ENCODE measurements around the gene ZNF341. TPM values are rescaled to one million over a fixed set of nuclear protein-coding genes. Genes with fewer than 3 reads are reported as not detected.
A peak's percentile ranks its signal among the peaks of the same experiment; 100 is the strongest.

The ZNF341 gene
- total and polyA plus RNA-seq, 3 donors from 2014 or later = 5.5 to 8.7 (median 7.0) TPM

DNA sequence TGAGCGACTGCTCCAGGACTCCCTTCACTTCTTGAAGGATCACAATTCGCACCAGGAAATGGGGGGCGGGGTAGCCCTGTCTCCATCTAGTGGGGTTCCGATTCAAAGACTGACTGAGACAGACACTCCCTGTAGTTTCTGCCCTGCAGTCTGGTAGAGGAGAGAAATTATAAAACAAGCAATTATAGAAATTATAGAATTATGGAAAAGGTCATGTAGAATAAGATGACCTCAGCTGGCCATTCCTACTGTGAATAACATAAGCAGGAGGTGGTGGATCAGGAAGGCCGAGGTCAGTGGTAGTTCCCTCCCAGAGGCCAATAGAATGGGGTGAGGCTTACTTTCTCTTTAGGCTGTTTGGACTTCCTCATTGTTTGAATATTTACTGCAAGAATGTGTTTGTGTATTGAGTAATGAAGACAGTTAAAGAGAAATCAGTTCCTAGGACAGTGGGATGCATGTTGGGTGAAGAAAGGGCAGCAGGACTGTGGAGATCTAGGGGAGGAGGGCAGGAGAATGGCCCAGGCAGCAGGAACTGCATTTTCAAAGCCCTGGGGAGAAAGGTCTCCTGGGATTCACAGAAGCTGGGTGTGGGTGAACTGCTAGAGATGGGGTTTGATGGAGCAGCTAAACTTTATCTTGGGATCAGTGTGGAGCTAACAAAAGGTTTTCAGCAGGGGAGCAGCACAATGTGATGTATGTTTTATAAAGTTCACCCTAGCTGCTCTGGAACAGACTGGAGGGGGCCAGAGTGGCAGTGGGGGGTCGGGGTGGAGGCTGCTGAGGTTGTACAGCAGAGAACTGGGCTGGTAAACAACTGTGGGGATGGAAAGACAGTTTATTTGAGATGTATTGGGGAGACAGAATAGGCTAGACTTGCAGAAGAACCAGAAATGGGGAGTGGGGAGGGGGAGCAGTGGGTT is 2.1 kb downstream of the ZNF341 start:
- peaks cover 12% of the 10 kb centered on the region for H3K4me1 ChIP-seq
- H3K4me3 ChIP-seq = no peak overlapping the region
- no peak for DNase-seq
- no peaks in the 10 kb centered on the region for H3K36me3 ChIP-seq (ENCODE audit: low read depth, missing control alignments)
- 46 to 48% methylated on average over 5 to 6 of the region's 6 CpGs for WGBS, 2 donors
- peak overlapping the region in 1 of 2 donors; percentile 95 for H3K27ac ChIP-seq
- intact Hi-C loops (cut with DNase I; ENCODE audit: low total_unique reads) = loop anchor here (5.0 kb wide), 1 partner anchor 67 kb away; the partner anchor contains the start of gene ACTL10
- H3K27me3 ChIP-seq = no peaks in the 10 kb centered on the region
- TF ChIP-seq POLR2A (IDR thresholded peaks at IDR 0.05) = no peak
- TF ChIP-seq CTCF (IDR thresholded peaks at IDR 0.05) = no peak
- H3K9me3 ChIP-seq = no peaks in the 10 kb centered on the region

DNA sequence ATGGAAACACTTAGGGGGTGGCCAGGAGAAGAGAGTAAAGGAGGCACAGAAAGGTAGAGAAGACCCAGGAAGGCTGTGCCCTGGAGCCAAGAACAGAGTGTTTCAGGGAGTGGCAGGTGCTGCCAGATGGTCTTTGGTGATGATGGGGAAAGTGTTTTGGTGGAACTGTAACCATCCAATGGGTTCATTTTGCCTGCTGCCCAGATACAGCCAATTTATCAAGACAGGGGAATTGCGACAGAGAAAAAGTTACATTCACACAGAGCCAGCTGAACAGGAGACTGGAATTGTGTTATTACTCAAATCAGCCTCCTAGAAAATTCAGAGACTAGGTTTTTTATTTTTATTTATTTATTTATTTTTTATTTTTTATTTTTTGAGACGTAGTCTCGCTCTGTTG is 5.2 kb downstream of the ZNF341 start:
- TF ChIP-seq POLR2A (IDR thresholded peaks at IDR 0.05) (no peak), CTCF (IDR thresholded peaks at IDR 0.05) (no peak)
- 91 to 95% methylated on average over 3 of the region's 3 CpGs for WGBS, 2 donors
- intact Hi-C loops (cut with DNase I; ENCODE audit: low total_unique reads) = no loop called here
- Histone ChIP-seq H3K4me1 (peaks cover 12% of the 10 kb centered on the region), H3K9me3 (no peaks in the 10 kb centered on the region), H3K27me3 (no peaks in the 10 kb centered on the region), H3K27ac (no peak overlapping the region), H3K4me3 (no peak overlapping the region), H3K36me3 (ENCODE audit: low read depth, missing control alignments) (no peaks in the 10 kb centered on the region)
- no peak for DNase-seq

GRCh38 chr20:33739493-33739892 is 7.7 kb downstream of the ZNF341 start:
- Histone ChIP-seq H3K4me3 (no peak overlapping the region), H3K9me3 (no peaks in the 10 kb centered on the region), H3K27me3 (no peaks in the 10 kb centered on the region), H3K36me3 (ENCODE audit: low read depth, missing control alignments) (no peaks in the 10 kb centered on the region), H3K27ac (no peak overlapping the region), H3K4me1 (no peaks in the 10 kb centered on the region)
- WGBS, 2 donors = 92 to 96% methylated on average over 7 of the region's 7 CpGs
- DNase-seq = no peak
- TF ChIP-seq POLR2A (IDR thresholded peaks at IDR 0.05) (no peak), CTCF (IDR thresholded peaks at IDR 0.05) (no peak)
- intact Hi-C loops (cut with DNase I; ENCODE audit: low total_unique reads) = no loop called here

- no peak overlapping the region for H3K27ac ChIP-seq
- H3K4me3 ChIP-seq = no peak overlapping the region
- no peaks in the 10 kb centered on the region for H3K4me1 ChIP-seq
- no peaks in the 10 kb centered on the region for H3K36me3 ChIP-seq (ENCODE audit: low read depth, missing control alignments)
- WGBS, 2 donors = 94 to 100% methylated on average over 1 of the region's 1 CpG
- no peaks in the 10 kb centered on the region for H3K9me3 ChIP-seq
- H3K27me3 ChIP-seq = no peaks in the 10 kb centered on the region
- TF ChIP-seq CTCF (IDR thresholded peaks at IDR 0.05) (no peak), POLR2A (IDR thresholded peaks at IDR 0.05) (no peak)
- DNase-seq = no peak
- intact Hi-C loops (cut with DNase I; ENCODE audit: low total_unique reads) = no loop called here
These were observed 8.4 kb downstream of the ZNF341 start for GRCh38 chr20:33740189-33740588.
